Forelimb muscle (tissue), 1 donor: ENCODE results near the gene ACTA2. TPM values are rescaled to one million over a fixed set of nuclear protein-coding genes. Genes with fewer than 3 reads are reported as not detected.

ENCODE experiments used
- DNase-seq: peaks from one replicate; pipeline ENCODE4 v3.0.0-alpha.2; 2013; ENCODE audit warnings: low read depth
- polyA plus RNA-seq: library from polyadenylated mRNA; unstranded; fragments of 120-200 nt; gene quantifications from one replicate; pipeline ENCODE4 v1.2.1, GENCODE V29; 2013; ENCODE audit not compliant: insufficient read length

ACTA2 gene
- polyA plus RNA-seq, 1 donor: 183 TPM

DNA sequence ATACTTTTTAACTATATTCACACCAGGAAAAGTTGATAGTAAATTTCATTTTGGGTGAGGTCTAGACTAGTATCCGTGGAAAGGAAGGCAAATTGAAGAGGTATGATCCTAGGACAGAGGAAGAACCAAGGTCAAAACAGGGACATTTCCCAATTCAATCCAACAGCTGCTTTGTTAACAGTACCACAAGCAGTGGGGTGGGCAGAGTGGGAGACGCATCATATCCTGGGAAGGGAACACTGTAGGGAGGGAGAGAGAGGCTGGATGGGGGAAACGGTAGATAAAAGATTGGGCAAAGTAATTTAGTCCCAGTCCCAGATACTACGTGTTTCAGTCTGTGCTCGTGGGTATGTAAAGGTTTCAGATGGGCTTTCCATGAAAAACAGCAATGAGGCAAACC is 28.9 kb upstream of the ACTA2 start:
- no peak for DNase-seq

- DNase-seq: no peak
Observed at GRCh38 chr10:88980800-88981199, 28.2 kb upstream of the ACTA2 start.

DNA sequence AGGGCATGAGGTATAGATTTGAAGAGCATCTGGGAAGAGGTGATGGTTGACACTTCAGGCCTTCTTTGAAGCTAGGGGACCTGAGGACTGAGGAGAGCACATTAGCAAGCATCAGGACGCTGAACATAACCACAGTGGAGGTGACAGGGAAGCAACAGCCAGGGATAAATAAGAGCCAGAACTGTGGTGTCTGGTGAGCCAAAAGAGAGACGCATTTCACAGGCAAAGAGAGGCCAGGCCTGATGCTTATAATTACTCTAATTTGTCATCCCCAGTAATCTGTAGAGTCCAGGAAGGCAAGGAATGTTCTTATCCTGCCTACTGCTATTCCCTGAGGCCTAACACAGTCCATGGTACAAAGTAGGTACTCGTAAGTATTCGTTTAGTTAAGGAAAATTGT is 27.7 kb upstream of the ACTA2 start:
- no peak for DNase-seq

GRCh38 chr10:88979603-88980002 is 27.0 kb upstream of the ACTA2 start:
- no peak for DNase-seq

DNA sequence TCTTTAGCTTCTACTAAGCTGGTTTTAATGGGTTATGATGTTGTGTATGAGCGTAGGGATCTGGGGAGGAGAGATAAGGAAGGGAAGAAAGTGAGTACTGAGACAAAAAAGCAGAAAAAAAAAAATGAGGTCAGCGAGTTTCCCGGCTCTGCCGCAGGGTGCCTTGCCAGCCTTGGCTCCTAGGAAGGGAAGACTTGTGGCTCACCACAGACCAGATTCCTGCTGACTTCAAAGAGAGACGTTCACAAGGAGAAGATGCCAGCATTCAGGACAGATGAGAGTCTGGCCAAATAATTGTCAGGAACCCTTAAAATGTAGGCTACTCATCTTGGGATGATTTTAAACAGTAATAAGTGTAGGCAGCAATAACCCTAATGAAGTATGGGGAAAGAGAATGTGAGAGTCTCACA is 26.6 kb upstream of the ACTA2 start:
- DNase-seq: no peak

- no peak for DNase-seq
Observed at GRCh38 chr10:88978463-88978862, 25.9 kb upstream of the ACTA2 start.

- DNase-seq: no peak
Observed at GRCh38 chr10:88975377-88975720, 22.8 kb upstream of the ACTA2 start.

- DNase-seq: no peak
Observed at GRCh38 chr10:88974446-88975376, 22.1 kb upstream of the ACTA2 start.

- no peak for DNase-seq
Observed at GRCh38 chr10:88974012-88974411, 21.4 kb upstream of the ACTA2 start.

GRCh38 chr10:88971221-88972061 is 18.9 kb upstream of the ACTA2 start:
- no peak for DNase-seq

DNA sequence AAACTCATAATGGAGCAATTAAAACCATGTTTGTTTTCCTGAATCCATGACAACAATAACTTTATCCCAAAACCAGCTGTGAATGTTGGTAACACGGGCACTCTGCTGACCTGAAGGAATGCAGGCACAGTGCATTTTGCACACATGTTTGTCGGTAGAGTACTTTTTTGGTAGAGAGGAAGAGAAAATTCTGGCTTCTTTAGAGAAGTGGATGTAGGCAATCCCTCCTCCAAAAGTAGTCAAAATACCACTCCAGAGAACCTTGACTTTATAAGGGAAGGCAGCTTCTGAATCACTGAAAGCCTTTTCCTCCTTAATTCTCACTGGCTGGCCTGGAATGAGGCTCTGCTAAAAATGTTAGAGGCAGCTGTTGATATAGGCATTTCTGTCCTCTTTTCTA is 15.8 kb upstream of the ACTA2 start:
- no peak for DNase-seq

GRCh38 chr10:88966797-88967196 is 14.2 kb upstream of the ACTA2 start:
- DNase-seq: no peak

GRCh38 chr10:88964869-88965415 is 12.4 kb upstream of the ACTA2 start:
- no peak for DNase-seq

DNA sequence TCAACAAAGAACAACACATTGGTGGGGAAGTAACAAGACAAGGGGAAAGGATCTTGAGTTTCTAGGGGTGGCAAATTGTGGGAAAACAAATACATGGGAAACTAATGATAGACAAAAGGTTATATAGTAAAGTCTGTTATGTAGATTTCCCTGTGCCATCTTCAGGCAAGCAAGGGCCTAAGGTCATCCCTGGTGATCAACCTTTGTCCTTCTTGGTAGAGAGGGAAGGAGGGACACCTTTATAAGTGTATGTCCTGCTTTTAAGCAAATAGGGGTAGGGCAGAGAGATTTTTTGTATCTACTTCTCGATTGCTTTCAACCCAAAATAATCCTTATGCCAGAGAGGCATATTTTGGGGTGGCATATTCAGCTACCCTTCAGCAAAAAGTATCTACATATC is 11.8 kb upstream of the ACTA2 start:
- no peak for DNase-seq

GRCh38 chr10:88963318-88963717 is 10.7 kb upstream of the ACTA2 start:
- DNase-seq: no peak

DNA sequence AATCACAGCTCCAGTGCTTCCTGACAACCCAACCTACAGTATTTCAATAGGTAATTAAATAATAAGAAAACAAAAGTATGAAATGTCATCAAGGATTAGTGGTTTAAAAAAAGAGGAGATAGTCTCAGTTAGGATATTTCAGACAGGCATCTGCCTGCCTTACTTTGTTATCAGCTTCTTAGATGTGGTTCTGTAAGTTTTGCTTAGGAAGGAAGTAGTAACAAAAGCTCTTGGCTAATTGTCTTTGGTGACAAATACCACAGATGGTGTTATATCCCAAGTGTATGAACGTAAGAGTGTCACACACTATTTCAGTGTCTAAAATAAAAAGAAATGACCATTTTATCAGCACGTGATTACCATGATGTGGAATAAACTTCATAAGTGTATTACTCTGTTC is 9.8 kb upstream of the ACTA2 start:
- DNase-seq: no peak

DNA sequence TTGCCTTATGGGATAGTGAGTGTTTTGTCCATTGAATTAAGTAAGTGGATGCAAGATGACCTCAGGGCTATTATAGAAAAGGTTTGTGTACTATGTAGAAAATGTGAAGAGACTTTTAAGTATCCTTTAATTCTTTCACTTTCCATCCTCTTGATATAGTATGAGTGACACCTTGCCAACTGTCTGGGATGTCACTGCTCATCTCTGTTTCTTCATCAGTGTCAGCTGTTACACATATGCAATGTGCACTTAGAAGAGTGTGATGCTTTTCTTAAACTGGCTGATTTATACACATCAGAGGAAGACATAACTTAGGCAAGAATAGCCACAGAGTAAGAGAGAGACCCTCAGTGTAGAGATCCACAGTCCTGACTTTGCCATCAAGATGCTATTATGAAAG is 8.7 kb upstream of the ACTA2 start:
- no peak for DNase-seq

DNA sequence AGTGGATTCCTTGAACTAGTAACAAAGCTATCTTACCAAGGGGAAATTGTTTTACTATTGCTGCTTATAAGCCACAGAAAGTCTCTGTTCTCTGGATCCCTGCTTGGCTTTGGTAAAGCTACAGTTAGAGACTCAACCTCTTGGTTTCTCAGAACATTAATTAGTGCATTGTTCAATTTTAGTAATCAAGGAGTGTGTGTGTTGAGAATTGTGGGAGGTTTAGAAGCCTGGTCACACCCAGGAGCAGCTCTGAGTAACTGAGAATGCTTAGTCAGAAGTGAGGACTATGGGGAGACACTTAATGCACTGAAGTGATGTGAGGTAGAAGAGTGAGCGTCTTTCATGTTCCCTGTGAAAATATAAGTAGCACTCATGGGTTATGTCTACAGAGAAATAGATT is 8.2 kb upstream of the ACTA2 start:
- DNase-seq: no peak

- no peak for DNase-seq
Observed at GRCh38 chr10:88958721-88959120, 6.1 kb upstream of the ACTA2 start.

DNA sequence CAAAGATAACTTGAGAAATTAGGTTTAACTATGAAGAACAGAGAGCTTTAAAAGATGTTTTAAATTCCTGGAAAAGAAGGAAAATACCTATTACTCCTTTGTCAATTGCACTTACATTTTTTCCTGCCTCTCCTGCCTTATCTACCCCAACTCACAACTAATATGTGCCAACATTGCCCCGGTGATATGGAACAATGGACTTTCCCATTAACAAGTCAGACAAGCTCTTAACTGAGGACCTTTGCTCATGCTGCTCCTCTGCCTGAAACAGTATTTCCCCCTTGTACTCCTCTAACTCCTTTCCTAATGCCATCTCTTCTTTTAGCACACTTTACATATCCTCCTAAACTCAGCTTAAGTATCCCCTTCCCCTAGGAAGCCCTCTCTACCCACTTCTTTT is 4.8 kb upstream of the ACTA2 start:
- DNase-seq: no peak

DNA sequence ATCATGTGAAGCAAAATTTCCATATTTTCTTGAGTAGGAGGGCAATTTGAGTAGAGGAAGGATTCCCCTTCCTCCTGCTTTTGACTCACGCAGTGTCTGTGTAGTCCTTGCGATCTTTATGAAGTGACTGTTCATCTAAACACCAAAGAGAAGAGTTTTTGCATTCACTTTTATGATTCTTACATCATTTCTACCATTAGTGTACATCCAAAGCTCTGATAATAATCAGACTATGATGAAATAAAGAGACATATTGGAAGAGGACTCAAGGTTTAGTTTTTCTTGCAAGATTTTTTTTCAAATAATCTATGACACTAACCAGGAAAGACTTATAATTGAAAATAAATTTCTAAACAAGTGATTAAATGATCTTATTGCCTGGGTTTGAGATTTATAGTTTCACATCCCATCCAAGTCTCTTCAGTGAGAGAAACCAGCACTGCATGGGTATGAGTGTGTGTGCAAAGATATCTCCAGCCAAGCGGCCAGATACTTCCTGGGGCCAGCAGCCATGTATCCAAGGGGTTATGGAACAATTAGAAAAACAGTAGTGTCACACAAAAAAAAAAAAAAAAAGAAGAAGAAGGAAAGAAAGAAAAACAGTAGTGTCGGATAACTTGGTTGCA is 2.0 kb upstream of the ACTA2 start:
- no peak for DNase-seq

DNA sequence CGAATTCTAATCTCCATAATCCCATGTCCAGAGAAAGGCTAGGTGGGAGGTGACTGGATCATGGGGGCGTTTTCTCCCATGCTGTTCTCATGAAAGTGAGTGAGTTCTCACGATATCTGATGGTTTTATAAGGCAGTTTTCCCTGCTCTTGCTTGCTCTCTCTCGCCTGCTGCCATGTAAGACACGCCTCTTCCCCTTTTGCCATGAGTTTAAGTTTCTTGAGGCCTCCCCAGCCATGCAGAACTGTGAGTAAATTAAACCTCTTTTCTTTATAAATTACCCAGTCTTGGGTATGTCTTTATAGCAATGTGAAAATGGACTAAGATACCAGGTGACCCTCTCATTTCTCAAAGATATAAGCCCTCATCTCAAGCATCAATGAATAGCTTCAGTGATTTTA is 1.1 kb upstream of the ACTA2 start:
- DNase-seq: no peak
